Measurements from ENCODE around the gene AGTR1.

Gene AGTR1

GRCh38 chr3:148697306-148698189, at the start of gene AGTR1:
Gene AGTR1 (plus strand): TSS chr3:148697903. CDS start chr3:148741036, 43,133 bp downstream.
- DNase-seq (ENCODE audit: low read depth, low spot score): no peak
- H3K27ac ChIP-seq: no peak within 1 kb of the TSS

DNA sequence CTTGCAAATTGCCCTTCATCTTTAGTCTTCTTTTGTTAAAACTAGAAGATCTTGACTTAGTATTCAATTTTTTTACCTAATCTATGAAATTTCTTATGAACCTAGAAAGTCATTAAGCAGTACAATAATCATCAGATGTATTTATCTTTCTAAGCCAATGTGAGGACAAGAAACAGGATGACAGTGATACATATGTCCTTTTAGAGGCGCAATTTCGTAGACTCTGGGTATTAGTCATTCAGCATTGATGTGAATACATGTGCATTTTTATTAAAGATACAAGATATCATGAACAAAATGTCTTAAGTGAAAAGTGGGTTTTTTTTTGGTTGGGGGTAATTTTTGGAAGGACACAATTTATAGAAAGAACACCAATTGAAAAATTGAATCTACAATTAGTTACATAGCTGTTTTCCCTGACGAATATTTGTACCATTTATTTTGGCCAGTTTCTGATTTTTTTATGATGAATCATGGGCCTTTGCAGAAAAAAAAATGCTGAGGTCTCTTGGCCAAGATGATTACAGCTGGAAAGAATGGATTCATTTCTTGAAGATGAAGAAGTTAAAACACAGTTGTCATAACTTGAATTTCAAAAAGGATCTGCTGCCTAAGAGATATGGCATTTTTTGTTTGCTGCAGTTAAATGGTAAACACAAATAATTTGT, 48.9 kb upstream of the AGTR1 start:
- no peak overlapping the region for H3K27ac ChIP-seq
- DNase-seq (ENCODE audit: low read depth, low spot score): no peak

DNA sequence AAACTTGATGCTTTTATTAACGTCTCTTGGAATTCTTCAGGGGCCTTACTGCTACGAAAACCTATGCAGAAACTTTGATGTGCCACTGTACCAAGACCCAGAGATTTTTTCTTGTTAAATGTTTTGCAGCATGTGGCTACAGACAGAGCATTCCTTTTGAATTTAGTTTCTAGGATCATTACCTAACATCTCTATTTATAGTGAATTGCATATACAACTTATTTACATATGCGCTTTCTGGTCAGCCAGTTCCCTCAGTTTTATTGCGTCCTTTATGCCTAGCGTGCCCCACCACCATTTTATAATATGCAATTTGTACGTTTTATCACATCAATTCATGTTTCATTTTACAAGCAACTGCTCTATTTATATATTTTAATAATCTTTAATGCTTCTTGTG, 46.2 kb upstream of the AGTR1 start:
- no peak overlapping the region for H3K27ac ChIP-seq
- DNase-seq (ENCODE audit: low read depth, low spot score): no peak

- no peak overlapping the region for H3K27ac ChIP-seq
- DNase-seq (ENCODE audit: low read depth, low spot score): no peak
Measured at GRCh38 chr3:148654433-148654832, 43.3 kb upstream of the AGTR1 start.

DNA sequence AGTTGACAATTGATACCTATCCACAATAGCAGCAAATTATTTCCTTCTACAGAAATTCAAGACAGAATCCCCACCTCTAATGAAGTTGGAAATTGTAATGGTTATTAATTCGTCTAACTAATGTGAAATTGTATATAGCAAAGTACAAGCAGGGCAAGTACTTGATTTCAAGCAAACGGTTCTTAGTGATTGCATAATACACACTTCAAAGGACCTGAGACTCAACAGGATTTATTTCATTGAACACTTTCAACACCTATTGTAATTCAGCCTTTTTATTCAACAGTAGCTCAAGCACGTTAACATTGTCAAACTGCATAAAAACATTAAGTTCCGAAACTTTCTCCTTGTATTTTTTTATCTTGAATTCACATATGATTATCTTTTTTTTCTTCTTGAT, 40.2 kb upstream of the AGTR1 start:
- DNase-seq (ENCODE audit: low read depth, low spot score): no peak
- no peak overlapping the region for H3K27ac ChIP-seq

GRCh38 chr3:148659512-148659911, 38.2 kb upstream of the AGTR1 start:
- no peak for DNase-seq (ENCODE audit: low read depth, low spot score)
- H3K27ac ChIP-seq: no peak overlapping the region

- no peak for DNase-seq (ENCODE audit: low read depth, low spot score)
- H3K27ac ChIP-seq: no peak overlapping the region
Measured at GRCh38 chr3:148680289-148680688, 17.4 kb upstream of the AGTR1 start.

- DNase-seq (ENCODE audit: low read depth, low spot score): peak; percentile 20
- H3K27ac ChIP-seq: no peak overlapping the region
Measured at GRCh38 chr3:148681080-148681479, 16.6 kb upstream of the AGTR1 start.

GRCh38 chr3:148682997-148683396, 14.7 kb upstream of the AGTR1 start:
- no peak for DNase-seq (ENCODE audit: low read depth, low spot score)

GRCh38 chr3:148694116-148694515, 3.6 kb upstream of the AGTR1 start:
- H3K27ac ChIP-seq: no peak overlapping the region
- no peak for DNase-seq (ENCODE audit: low read depth, low spot score)

More at GRCh38 chr3:148682997-148683396, 14.7 kb upstream of the AGTR1 start:
- H3K27ac ChIP-seq: no peak overlapping the region

DNA sequence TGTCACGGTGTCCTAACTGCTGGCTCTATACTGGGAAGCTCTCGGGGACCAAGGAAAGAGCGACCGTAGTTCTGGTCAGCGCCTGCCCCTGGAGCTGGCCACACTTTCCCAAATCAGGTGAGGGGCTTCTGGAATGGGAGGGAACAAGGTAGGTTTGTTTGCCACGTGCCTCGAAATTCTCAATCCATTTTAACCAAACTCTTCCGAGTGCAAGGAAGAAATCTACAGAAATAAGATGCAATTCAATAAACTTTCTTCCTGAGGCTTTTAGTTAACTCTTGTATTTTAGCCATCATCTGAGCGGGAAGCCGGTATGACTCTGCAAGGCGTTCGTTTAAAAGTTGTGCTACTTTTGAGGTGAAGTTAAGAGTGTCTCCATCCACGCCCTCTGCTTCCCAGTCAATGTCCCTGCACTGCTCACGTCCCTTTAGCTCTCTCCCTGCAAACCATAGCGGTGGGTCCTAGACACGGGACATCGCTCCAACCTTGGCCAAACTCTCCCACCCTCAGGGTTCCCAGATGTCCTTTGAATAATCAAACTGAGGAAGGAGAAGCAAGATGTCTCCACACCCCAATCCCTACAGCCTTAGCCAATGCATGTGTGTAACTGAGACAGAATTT, 597 bp downstream of the AGTR1 start:
- H3K27ac ChIP-seq: no peak overlapping the region
- no peak for DNase-seq (ENCODE audit: low read depth, low spot score)

- no peak for DNase-seq (ENCODE audit: low read depth, low spot score)
- H3K27ac ChIP-seq: no peak overlapping the region
Measured at GRCh38 chr3:148705314-148705713, 7.6 kb downstream of the AGTR1 start.

GRCh38 chr3:148707601-148708380, 10.1 kb downstream of the AGTR1 start:
- no peak overlapping the region for H3K27ac ChIP-seq
- no peak for DNase-seq (ENCODE audit: low read depth, low spot score)

GRCh38 chr3:148708409-148708808, 10.7 kb downstream of the AGTR1 start:
- H3K27ac ChIP-seq: no peak overlapping the region
- DNase-seq (ENCODE audit: low read depth, low spot score): no peak

GRCh38 chr3:148709560-148710253, 12.0 kb downstream of the AGTR1 start:
- H3K27ac ChIP-seq: no peak overlapping the region
- no peak for DNase-seq (ENCODE audit: low read depth, low spot score)

GRCh38 chr3:148710665-148711064, 13.0 kb downstream of the AGTR1 start:
- no peak overlapping the region for H3K27ac ChIP-seq
- no peak for DNase-seq (ENCODE audit: low read depth, low spot score)

- no peak for DNase-seq (ENCODE audit: low read depth, low spot score)
- H3K27ac ChIP-seq: no peak overlapping the region
Measured at GRCh38 chr3:148711981-148712666, 14.4 kb downstream of the AGTR1 start.

DNA sequence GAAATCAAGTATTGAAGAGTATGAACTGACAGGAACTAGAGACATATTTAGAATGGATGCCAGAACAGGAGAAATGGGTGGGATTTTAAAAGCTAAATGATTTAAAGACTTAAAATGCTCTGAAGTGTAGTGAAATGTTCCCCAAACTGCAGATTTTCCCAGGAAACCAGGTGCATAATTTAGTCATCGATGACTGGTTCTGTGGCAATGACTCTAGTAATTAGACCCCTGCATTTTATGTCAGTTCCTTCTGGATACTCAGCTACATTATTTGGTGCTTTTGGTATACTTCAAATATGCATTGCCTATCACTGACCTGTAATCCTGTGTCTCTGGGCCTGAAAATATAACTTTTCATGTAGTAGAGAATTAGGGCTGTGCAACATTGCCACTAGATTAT, 16.8 kb downstream of the AGTR1 start:
- DNase-seq (ENCODE audit: low read depth, low spot score): no peak
- H3K27ac ChIP-seq: no peak overlapping the region

- no peak overlapping the region for H3K27ac ChIP-seq
- no peak for DNase-seq (ENCODE audit: low read depth, low spot score)
Measured at GRCh38 chr3:148716657-148717056, 19.0 kb downstream of the AGTR1 start.
